ENCODE data around the gene URAD.

Gene URAD

DNA sequence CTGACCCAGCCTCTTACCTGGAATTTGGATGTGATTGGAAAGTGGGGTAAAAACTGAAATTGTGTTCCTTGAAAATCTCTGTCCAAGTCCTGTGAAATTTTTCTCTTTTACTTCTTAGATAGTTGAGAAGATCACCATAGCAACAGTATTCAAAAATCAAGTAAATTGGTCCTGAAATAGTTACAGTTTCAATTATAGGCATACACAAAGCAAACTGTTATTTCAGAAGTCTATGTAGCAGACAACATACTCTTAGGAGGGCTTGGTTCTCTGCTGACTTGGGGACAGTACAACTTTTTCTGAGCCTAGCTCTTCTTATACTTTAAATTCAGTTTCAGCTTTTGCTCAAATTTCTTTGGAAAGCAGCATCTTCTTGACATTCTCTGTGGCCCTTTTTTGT lies 38.6 kb upstream of the URAD start:
- H3K4me3 ChIP-seq (replicated peaks; ENCODE audit: insufficient read depth, low read length): no peak overlapping the region
- no peaks in the 10 kb centered on the region for H3K27me3 ChIP-seq (ENCODE audit: insufficient read depth, poor library complexity, severe bottlenecking)
- H3K27ac ChIP-seq (replicated peaks): no peak overlapping the region
- TF ChIP-seq POLR2AphosphoS5 (IDR thresholded peaks at IDR 0.05; ENCODE audit: low read depth) (no peak), SPI1 (IDR thresholded peaks at IDR 0.05; ENCODE audit: borderline replicate concordance, low read depth) (no peak), GABPA (IDR thresholded peaks at IDR 0.05; ENCODE audit: low read depth) (no peak)
- TF ChIP-seq, protein P1, sequence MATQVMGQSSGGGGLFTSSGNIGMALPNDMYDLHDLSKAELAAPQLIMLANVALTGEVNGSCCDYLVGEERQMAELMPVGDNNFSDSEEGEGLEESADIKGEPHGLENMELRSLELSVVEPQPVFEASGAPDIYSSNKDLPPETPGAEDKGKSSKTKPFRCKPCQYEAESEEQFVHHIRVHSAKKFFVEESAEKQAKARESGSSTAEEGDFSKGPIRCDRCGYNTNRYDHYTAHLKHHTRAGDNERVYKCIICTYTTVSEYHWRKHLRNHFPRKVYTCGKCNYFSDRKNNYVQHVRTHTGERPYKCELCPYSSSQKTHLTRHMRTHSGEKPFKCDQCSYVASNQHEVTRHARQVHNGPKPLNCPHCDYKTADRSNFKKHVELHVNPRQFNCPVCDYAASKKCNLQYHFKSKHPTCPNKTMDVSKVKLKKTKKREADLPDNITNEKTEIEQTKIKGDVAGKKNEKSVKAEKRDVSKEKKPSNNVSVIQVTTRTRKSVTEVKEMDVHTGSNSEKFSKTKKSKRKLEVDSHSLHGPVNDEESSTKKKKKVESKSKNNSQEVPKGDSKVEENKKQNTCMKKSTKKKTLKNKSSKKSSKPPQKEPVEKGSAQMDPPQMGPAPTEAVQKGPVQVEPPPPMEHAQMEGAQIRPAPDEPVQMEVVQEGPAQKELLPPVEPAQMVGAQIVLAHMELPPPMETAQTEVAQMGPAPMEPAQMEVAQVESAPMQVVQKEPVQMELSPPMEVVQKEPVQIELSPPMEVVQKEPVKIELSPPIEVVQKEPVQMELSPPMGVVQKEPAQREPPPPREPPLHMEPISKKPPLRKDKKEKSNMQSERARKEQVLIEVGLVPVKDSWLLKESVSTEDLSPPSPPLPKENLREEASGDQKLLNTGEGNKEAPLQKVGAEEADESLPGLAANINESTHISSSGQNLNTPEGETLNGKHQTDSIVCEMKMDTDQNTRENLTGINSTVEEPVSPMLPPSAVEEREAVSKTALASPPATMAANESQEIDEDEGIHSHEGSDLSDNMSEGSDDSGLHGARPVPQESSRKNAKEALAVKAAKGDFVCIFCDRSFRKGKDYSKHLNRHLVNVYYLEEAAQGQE (IDR thresholded peaks at IDR 0.05; ENCODE audit: insufficient replicate concordance, low read depth): no peak
- TF ChIP-seq, protein P2, sequence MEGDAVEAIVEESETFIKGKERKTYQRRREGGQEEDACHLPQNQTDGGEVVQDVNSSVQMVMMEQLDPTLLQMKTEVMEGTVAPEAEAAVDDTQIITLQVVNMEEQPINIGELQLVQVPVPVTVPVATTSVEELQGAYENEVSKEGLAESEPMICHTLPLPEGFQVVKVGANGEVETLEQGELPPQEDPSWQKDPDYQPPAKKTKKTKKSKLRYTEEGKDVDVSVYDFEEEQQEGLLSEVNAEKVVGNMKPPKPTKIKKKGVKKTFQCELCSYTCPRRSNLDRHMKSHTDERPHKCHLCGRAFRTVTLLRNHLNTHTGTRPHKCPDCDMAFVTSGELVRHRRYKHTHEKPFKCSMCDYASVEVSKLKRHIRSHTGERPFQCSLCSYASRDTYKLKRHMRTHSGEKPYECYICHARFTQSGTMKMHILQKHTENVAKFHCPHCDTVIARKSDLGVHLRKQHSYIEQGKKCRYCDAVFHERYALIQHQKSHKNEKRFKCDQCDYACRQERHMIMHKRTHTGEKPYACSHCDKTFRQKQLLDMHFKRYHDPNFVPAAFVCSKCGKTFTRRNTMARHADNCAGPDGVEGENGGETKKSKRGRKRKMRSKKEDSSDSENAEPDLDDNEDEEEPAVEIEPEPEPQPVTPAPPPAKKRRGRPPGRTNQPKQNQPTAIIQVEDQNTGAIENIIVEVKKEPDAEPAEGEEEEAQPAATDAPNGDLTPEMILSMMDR (IDR thresholded peaks at IDR 0.05; ENCODE audit: insufficient read depth, low read length): no peak
- no peak for DNase-seq (ENCODE audit: low read depth in 1 of 2, low spot score in 1 of 2)

DNA sequence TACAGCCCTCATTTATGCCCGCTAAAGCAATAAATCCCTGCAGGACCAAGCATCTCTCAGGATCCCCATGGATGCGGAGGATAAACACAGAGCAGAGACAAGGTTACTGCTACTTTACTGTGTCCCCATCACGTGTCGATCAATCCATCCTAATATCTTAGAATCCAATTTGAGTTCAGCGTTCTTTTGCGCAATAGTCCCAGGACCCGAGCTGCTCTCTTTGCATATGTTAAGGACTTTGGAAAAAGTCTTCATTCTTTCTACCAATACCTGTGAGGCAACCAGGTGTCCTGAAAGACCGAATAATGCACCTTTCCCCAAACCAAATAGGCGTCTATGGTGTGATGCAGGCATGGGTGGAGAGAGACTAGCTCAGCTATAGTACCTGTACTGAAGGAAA lies 38.0 kb upstream of the URAD start:
- Histone ChIP-seq H3K4me3 (replicated peaks; ENCODE audit: insufficient read depth, low read length) (no peak overlapping the region), H3K27ac (replicated peaks) (no peak overlapping the region), H3K27me3 (ENCODE audit: insufficient read depth, poor library complexity, severe bottlenecking) (no peaks in the 10 kb centered on the region)
- no peak for TF ChIP-seq POLR2AphosphoS5 (IDR thresholded peaks at IDR 0.05; ENCODE audit: low read depth)
- no peak for TF ChIP-seq SPI1 (IDR thresholded peaks at IDR 0.05; ENCODE audit: borderline replicate concordance, low read depth)
- TF ChIP-seq, protein P2 (IDR thresholded peaks at IDR 0.05; ENCODE audit: insufficient read depth, low read length): no peak
- TF ChIP-seq GABPA (IDR thresholded peaks at IDR 0.05; ENCODE audit: low read depth): no peak
- TF ChIP-seq, protein P1 (IDR thresholded peaks at IDR 0.05; ENCODE audit: insufficient replicate concordance, low read depth): no peak
- no peak for DNase-seq (ENCODE audit: low read depth in 1 of 2, low spot score in 1 of 2)

DNA sequence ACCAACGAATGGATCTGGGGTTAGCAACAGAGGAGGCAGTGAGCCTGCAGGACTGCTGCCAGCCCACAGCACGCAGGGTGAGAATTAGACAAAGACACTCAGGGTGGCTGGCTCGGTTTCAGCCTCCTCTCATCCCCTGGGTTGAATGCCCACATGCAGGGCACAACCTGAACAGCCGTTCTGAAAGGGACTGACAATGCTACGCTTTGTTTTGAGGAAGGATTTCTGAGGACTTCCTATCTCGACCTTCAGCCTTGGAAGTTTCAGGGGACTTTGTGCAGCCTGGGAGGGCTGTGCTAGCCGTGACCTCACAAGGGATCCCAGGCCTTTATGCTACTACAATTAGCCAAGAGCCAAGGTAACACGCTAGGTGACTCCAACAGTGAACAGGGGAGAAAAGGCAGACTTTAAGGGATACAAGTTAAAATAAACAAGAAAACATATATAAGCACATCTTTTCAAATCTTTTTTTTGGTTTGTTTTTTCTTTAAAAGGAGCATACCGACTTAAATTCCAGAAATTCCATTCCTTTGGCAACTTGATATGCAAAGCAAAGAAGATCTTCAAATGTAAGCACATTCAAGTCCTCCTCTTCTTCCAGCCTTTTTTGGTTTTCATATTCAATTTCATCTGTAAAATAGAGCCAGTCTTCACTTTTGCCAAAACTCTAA lies 34.5 kb upstream of the URAD start:
- no peak for DNase-seq (ENCODE audit: low read depth in 1 of 2, low spot score in 1 of 2)
- Histone ChIP-seq H3K27ac (replicated peaks) (no peak overlapping the region), H3K27me3 (ENCODE audit: insufficient read depth, poor library complexity, severe bottlenecking) (no peaks in the 10 kb centered on the region), H3K4me3 (replicated peaks; ENCODE audit: insufficient read depth, low read length) (no peak overlapping the region)
- TF ChIP-seq SPI1 (IDR thresholded peaks at IDR 0.05; ENCODE audit: borderline replicate concordance, low read depth) (no peak), GABPA (IDR thresholded peaks at IDR 0.05; ENCODE audit: low read depth) (no peak), POLR2AphosphoS5 (IDR thresholded peaks at IDR 0.05; ENCODE audit: low read depth) (no peak)
- TF ChIP-seq, protein P1 (IDR thresholded peaks at IDR 0.05; ENCODE audit: insufficient replicate concordance, low read depth): no peak
- TF ChIP-seq, protein P2 (IDR thresholded peaks at IDR 0.05; ENCODE audit: insufficient read depth, low read length): no peak
